ENCODE results near the gene PRDM7. TPM values are rescaled to one million over a fixed set of nuclear protein-coding genes. Genes with fewer than 3 reads are reported as not detected.

The PRDM7 gene
- total and polyA plus RNA-seq, 9 of the 15 experiments (the other 6 are each of a cell fraction or from before 2014, with no cell fraction given): not detected

GRCh38 chr16:90022209-90023077 lies 54.7 kb downstream of the PRDM7 start (continued):
- TF ChIP-seq ZNF644 (tag; IDR thresholded peaks at IDR 0.05; ENCODE audit: low read depth) (no peak), TFAM (CRISPR knock-in tag; conservative IDR thresholded peaks at IDR 0.05) (no peak), SMARCB1 (IDR thresholded peaks at IDR 0.05; ENCODE audit: insufficient read length, low read depth) (no peak), ILF3 (IDR thresholded peaks at IDR 0.05; ENCODE audit: borderline replicate concordance) (no peak), ZNF696 (CRISPR knock-in tag; conservative IDR thresholded peaks at IDR 0.05) (no peak), ZKSCAN8 (CRISPR knock-in tag; IDR thresholded peaks at IDR 0.05) (no peak), HMG20B (CRISPR knock-in tag; IDR thresholded peaks at IDR 0.05) (no peak), PRPF4 (IDR thresholded peaks at IDR 0.05; ENCODE audit: insufficient read depth, low read depth, low read length, poor library complexity, severe bottlenecking) (no peak), ZNF282 (CRISPR knock-in tag; IDR thresholded peaks at IDR 0.05) (no peak), SAFB (IDR thresholded peaks at IDR 0.05; ENCODE audit: borderline replicate concordance, low read depth, low read length) (no peak), NRF1 (conservative IDR thresholded peaks at IDR 0.05 in 1 of 2, IDR thresholded peaks at IDR 0.05 in 1 of 2) (peak; percentile 22 to 48; a peak in 3 of 4 replicates), YBX1 (IDR thresholded peaks at IDR 0.05) (no peak), FOXJ3 (CRISPR knock-in tag; IDR thresholded peaks at IDR 0.05) (no peak), RNF219 (CRISPR knock-in tag; IDR thresholded peaks at IDR 0.05) (no peak), JUNB (CRISPR knock-in tag; conservative IDR thresholded peaks at IDR 0.05) (no peak), ZFP91 (CRISPR knock-in tag; IDR thresholded peaks at IDR 0.05) (no peak), EP400 (IDR thresholded peaks at IDR 0.05) (peak; percentile 84), PHF20 (IDR thresholded peaks at IDR 0.05; ENCODE audit: partially characterized antibody) (peak; percentile 46)
- TF ChIP-seq, protein P1, sequence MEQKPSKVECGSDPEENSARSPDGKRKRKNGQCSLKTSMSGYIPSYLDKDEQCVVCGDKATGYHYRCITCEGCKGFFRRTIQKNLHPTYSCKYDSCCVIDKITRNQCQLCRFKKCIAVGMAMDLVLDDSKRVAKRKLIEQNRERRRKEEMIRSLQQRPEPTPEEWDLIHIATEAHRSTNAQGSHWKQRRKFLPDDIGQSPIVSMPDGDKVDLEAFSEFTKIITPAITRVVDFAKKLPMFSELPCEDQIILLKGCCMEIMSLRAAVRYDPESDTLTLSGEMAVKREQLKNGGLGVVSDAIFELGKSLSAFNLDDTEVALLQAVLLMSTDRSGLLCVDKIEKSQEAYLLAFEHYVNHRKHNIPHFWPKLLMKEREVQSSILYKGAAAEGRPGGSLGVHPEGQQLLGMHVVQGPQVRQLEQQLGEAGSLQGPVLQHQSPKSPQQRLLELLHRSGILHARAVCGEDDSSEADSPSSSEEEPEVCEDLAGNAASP (IDR thresholded peaks at IDR 0.05): no peak

All from K562 (cell line).